Stomach (tissue), 9 donors: ENCODE measurements around the gene GPC5. TPM values are rescaled to one million over a fixed set of nuclear protein-coding genes. Genes with fewer than 3 reads are reported as not detected.
"Not testable (repeated sequence)": the region's sequence is repeated elsewhere in the genome, so short reads cannot be mapped to it uniquely, and the experiment has no call there.

Source experiments
- DNase-seq, 2 donors: peaks; one replicate each; pipeline versions ENCODE4 v3.0.0 to v3.0.0-alpha.2; 2013 to 2019
- H3K27ac ChIP-seq, 5 donors: fragments of 200-600 bp in 4 of 5; sonication (generic) in 4 of 5; one replicate each; pipeline ENCODE4 v1.5.1; 2013 to 2019; ENCODE audit warnings: mild to moderate bottlenecking in 1 of 5, moderate library complexity in 1 of 5
- H3K27me3 ChIP-seq, 3 donors: fragments of 200-600 bp; sonication (generic); one replicate each; pipeline ENCODE4 v1.5.1; 2017 to 2019; ENCODE audit warnings: mixed run types in 1 of 3
- H3K36me3 ChIP-seq, 4 donors: fragments of 200-600 bp; sonication (generic); 1 replicate in 3 of 4; 2 replicates in 1 of 4; pipeline ENCODE4 v1.5.1; 2016 to 2019
- H3K4me1 ChIP-seq, 4 donors: fragments of 200-600 bp; sonication (generic); one replicate each; pipeline ENCODE4 v1.5.1; 2016 to 2019
- H3K4me3 ChIP-seq, 4 donors: fragments of 200-600 bp; sonication (generic) in 3 of 4; one replicate each; pipeline ENCODE4 v1.5.1; 2016 to 2019; ENCODE audit warnings: mild to moderate bottlenecking in 1 of 4
- H3K9me3 ChIP-seq, 4 donors: fragments of 200-600 bp; sonication (generic); one replicate each; pipeline ENCODE4 v1.5.1; 2016 to 2019
- CTCF ChIP-seq, 7 experiments: fragments of 450-650 bp in 4 of 7; fragments of 200-600 bp in 3 of 7; sonication (generic) in 3 of 7; IDR thresholded peaks; one replicate each; pipeline ENCODE4 v1.5.1; 2016 to 2019; ENCODE audit warnings: antibody characterized with exemption in 7 of 7, control low read depth in 2 of 7, mild to moderate bottlenecking in 1 of 7
- EP300 ChIP-seq: sonication (generic); formaldehyde crosslinking; IDR thresholded peaks from one replicate; pipeline ENCODE4 v1.6.1; 2017; ENCODE audit warnings: antibody characterized with exemption
- POLR2A ChIP-seq, 4 donors: fragments of 450-650 bp; IDR thresholded peaks; one replicate each; pipeline ENCODE4 v1.6.1; 2016; ENCODE audit warnings: antibody characterized with exemption in 4 of 4, control low read depth in 2 of 4, mild to moderate bottlenecking in 1 of 4, moderate library complexity in 1 of 4
- POLR2AphosphoS5 ChIP-seq, 3 donors: sonication (generic); formaldehyde crosslinking; IDR thresholded peaks; one replicate each; pipeline ENCODE4 v1.6.1; 2016; ENCODE audit warnings: antibody characterized with exemption in 3 of 3
- WGBS, 5 donors: extraction: QIAGEN DNeasy Blood & Tissue Kit in 3 of 5; methylation state at CpG; one replicate each; pipeline versions ENCODE4 v1.1.5 to v1.1.7; 2013 to 2018; 5-methylcytosine and 5-hydroxymethylcytosine counted together
- intact Hi-C: fragments of 100-400 bp; cut with DNase I; formaldehyde crosslinking; loops from one replicate; pipeline ENCODE4 v1.15.1; 2023; ENCODE audit warnings: low total_unique reads
- polyA plus RNA-seq, 3 donors: library from polyadenylated mRNA; stranded (reverse); fragments of 200-250 nt; gene quantifications; one replicate each; pipeline ENCODE4 v1.2.3, GENCODE V29; 2013
- total RNA-seq, 5 donors: library from RNA; depleted of rRNA; stranded (reverse); fragments of >200 nt; gene quantifications; one replicate each; pipeline versions ENCODE4 v1.1.0 to v1.2.3, GENCODE V29; 2014 to 2016
- donor health status: healthy with polysubstance abuse.
- donor health status: Bipolar disorder and iron deficiency.
- donor health status: healthy.

GPC5 gene
- total and polyA plus RNA-seq, 8 donors = 0.87 to 2.8 TPM; not detected in 6

- 84 to 89% (median 86%) methylated on average over 3 of the region's 3 CpGs for WGBS, 5 donors
- Histone ChIP-seq H3K4me3 (no peak overlapping the region), H3K27me3 (no peaks in the 10 kb centered on the region), H3K27ac (no peak overlapping the region), H3K4me1 (no peaks in the 10 kb centered on the region), H3K36me3 (no peaks in the 10 kb centered on the region), H3K9me3 (no peaks in the 10 kb centered on the region)
- intact Hi-C loops = no loop called here
- DNase-seq = no peak
- TF ChIP-seq POLR2AphosphoS5 (IDR thresholded peaks at IDR 0.05) (no peak), EP300 (no peak)
Measured at GRCh38 chr13:92538164-92538563, 1139.7 kb downstream of the GPC5 start.

GRCh38 chr13:92539148-92539547 is 1140.7 kb downstream of the GPC5 start:
- H3K4me3 ChIP-seq, H3K9me3 ChIP-seq, DNase-seq, intact Hi-C loops, H3K27me3 ChIP-seq, H3K4me1 ChIP-seq, H3K27ac ChIP-seq, H3K36me3 ChIP-seq: not testable (repeated sequence)
- WGBS, 5 donors = 91 to 96% (median 94%) methylated on average over 4 of the region's 4 CpGs

- no peaks in the 10 kb centered on the region for H3K27me3 ChIP-seq
- no peaks in the 10 kb centered on the region for H3K4me1 ChIP-seq
- WGBS, 5 donors = 66 to 76% (median 73%) methylated on average over 3 of the region's 3 CpGs
- TF ChIP-seq CTCF (IDR thresholded peaks at IDR 0.05) (no peak), EP300 (no peak), POLR2AphosphoS5 (IDR thresholded peaks at IDR 0.05) (no peak), POLR2A (IDR thresholded peaks at IDR 0.05) (no peak)
- H3K9me3 ChIP-seq = peaks cover 0 to 6% (median 0%) of the 10 kb centered on the region in 4 donors
- no peaks in the 10 kb centered on the region for H3K36me3 ChIP-seq
- no peak overlapping the region for H3K4me3 ChIP-seq
- DNase-seq = no peak
- H3K27ac ChIP-seq = no peak overlapping the region
- intact Hi-C loops = no loop called here
Measured at GRCh38 chr13:92547266-92547665, 1148.8 kb downstream of the GPC5 start.

GRCh38 chr13:92549276-92549675 is 1150.9 kb downstream of the GPC5 start:
- Histone ChIP-seq H3K4me3 (no peak overlapping the region), H3K27ac (no peak overlapping the region), H3K36me3 (no peaks in the 10 kb centered on the region), H3K4me1 (no peaks in the 10 kb centered on the region), H3K9me3 (peaks cover 0 to 2% (median 0%) of the 10 kb centered on the region in 4 donors), H3K27me3 (no peaks in the 10 kb centered on the region)
- WGBS, 5 donors = 22 to 50% (median 38%) methylated on average over 1 of the region's 1 CpG
- DNase-seq = peak in 1 of 2 donors; percentile 34
- no peak for TF ChIP-seq EP300
- TF ChIP-seq POLR2AphosphoS5 (IDR thresholded peaks at IDR 0.05) = no peak
- TF ChIP-seq POLR2A (IDR thresholded peaks at IDR 0.05) = no peak
- TF ChIP-seq CTCF (IDR thresholded peaks at IDR 0.05) = no peak
- intact Hi-C loops = no loop called here

GRCh38 chr13:92553470-92554114 is 1155.2 kb downstream of the GPC5 start:
- Histone ChIP-seq H3K36me3 (no peaks in the 10 kb centered on the region), H3K9me3 (no peaks in the 10 kb centered on the region), H3K27ac (no peak overlapping the region), H3K4me1 (no peaks in the 10 kb centered on the region), H3K4me3 (no peak overlapping the region), H3K27me3 (no peaks in the 10 kb centered on the region)
- intact Hi-C loops = no loop called here
- no peak for DNase-seq
- WGBS, 5 donors = 85 to 96% (median 92%) methylated on average over 3 of the region's 3 CpGs
- TF ChIP-seq POLR2AphosphoS5 (IDR thresholded peaks at IDR 0.05) (no peak), EP300 (no peak), CTCF (IDR thresholded peaks at IDR 0.05) (no peak), POLR2A (IDR thresholded peaks at IDR 0.05) (no peak)
